PC-9 (cell line): ENCODE results near the gene PRUNE2. TPM values are rescaled to one million over a fixed set of nuclear protein-coding genes. Genes with fewer than 3 reads are reported as not detected.

Experiments used
- BruUV-seq: library from RNA; stranded (reverse); fragments of 400-500 nt; replicated peaks from 2 replicates; lab custom pipeline; 2021; lab: Mats Ljungman, UMichigan
- CTCF ChIA-PET: fragments of 300-600 bp; sonication (Branson Sonifier 250); formaldehyde crosslinking; loops from one replicate; lab custom pipeline; 2022; ENCODE audit warnings: antibody characterized with exemption; lab: Charles Lee
- POLR2A ChIA-PET: fragments of 300-600 bp; sonication (Branson Sonifier 250); formaldehyde crosslinking; loops from one replicate; lab custom pipeline; 2022; ENCODE audit warnings: antibody characterized with exemption; ENCODE audit not compliant: unreplicated experiment; lab: Charles Lee
- DNase-seq, 2 experiments: peaks; one replicate each; pipeline versions ENCODE4 v3.0.0 to v3.0.0-alpha.2; 2015 to 2022; ENCODE audit warnings: mixed read lengths in 1 of 2
- H2AFZ ChIP-seq: fragments of 200-600 bp; sonication (generic); 2 replicates; pipeline ENCODE4 v1.8.1; 2017; ENCODE audit warnings: antibody characterized with exemption
- H3F3A ChIP-seq: fragments of 200-600 bp; sonication (generic); 2 replicates; pipeline ENCODE4 v1.8.1; 2017; ENCODE audit warnings: antibody characterized with exemption, mild to moderate bottlenecking, low read depth; ENCODE audit not compliant: insufficient read depth
- H3K27ac ChIP-seq: fragments of 200-600 bp; sonication (generic); 2 replicates; pipeline ENCODE4 v1.6.1; 2016; ENCODE audit warnings: mixed run types
- H3K27me3 ChIP-seq: fragments of 200-600 bp; sonication (generic); 2 replicates; pipeline ENCODE4 v1.6.1; 2016; ENCODE audit warnings: low read depth, mixed run types; ENCODE audit not compliant: insufficient read depth
- H3K36me3 ChIP-seq: fragments of 200-600 bp; sonication (generic); 2 replicates; pipeline ENCODE4 v1.6.1; 2016; ENCODE audit warnings: low read depth, mixed run types
- H3K4me1 ChIP-seq: fragments of 200-600 bp; sonication (generic); replicated peaks from 2 replicates; pipeline ENCODE4 v1.6.1; 2016; ENCODE audit warnings: mixed run types; ENCODE audit not compliant: insufficient read depth
- H3K4me2 ChIP-seq: fragments of 200-600 bp; sonication (generic); 2 replicates; pipeline ENCODE4 v1.6.1; 2017; ENCODE audit warnings: mixed run types
- H3K4me3 ChIP-seq: fragments of 200-600 bp; sonication (generic); 2 replicates; pipeline ENCODE4 v1.6.1; 2016; ENCODE audit warnings: mixed run types
- H3K79me2 ChIP-seq: fragments of 200-600 bp; sonication (generic); 2 replicates; pipeline ENCODE4 v1.6.1; 2017; ENCODE audit warnings: low read depth, mixed run types
- H3K9me2 ChIP-seq: fragments of 200-600 bp; sonication (generic); 2 replicates; pipeline ENCODE4 v1.8.1; 2017; ENCODE audit warnings: mild to moderate bottlenecking; ENCODE audit not compliant: insufficient read depth
- H3K9me3 ChIP-seq: fragments of 200-600 bp; sonication (generic); 2 replicates; pipeline ENCODE4 v1.8.1; 2016; ENCODE audit warnings: low read depth; ENCODE audit not compliant: insufficient read depth
- H4K20me1 ChIP-seq: fragments of 200-600 bp; sonication (generic); 2 replicates; pipeline ENCODE4 v1.8.1; 2017; ENCODE audit not compliant: insufficient read depth
- EZH2 ChIP-seq: fragments of 200-600 bp; sonication (generic); IDR thresholded peaks from 2 replicates; pipeline ENCODE4 v1.8.0; 2017; ENCODE audit warnings: antibody characterized with exemption, low read depth
- intact Hi-C: fragments of 100-400 bp; cut with micrococcal nuclease; formaldehyde crosslinking; loops from one replicate; pipeline ENCODE4 v1.10.0; 2022; ENCODE audit not compliant: unreplicated experiment
- total RNA-seq: library from RNA; stranded (reverse); gene quantifications from 2 replicates; pipeline ENCODE4 v1.2.3, GENCODE V29; 2021
- TF ChIP-seq, protein P1 (sequence below): fragments of 200-600 bp; sonication (generic); conservative IDR thresholded peaks from 2 replicates; pipeline ENCODE4 v1.6.1; 2017; ENCODE audit warnings: mixed run types, antibody characterized with exemption, mild to moderate bottlenecking, moderate library complexity

The PRUNE2 gene
- total RNA-seq, 1 experiment from 2014 or later, result 0.20 TPM

DNA sequence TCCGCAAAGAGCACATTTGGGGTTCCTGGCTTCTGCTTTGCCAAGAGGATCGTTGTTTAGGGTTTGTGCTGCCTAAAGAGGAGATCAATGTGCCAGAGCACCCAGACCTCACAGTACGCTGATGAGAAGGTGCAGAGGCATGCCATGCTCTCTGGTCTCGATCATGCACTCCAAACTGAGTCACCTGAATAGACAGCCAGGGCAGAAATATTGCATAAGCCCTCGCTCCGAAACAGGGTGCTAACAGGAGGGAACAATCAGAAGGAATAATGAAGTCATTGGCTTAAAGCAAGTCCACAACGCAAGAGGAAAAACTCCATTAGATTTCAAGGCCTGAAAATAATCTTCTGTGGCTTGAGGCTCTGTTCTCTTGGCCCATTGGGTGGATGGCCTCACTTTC is 322.7 kb downstream of the PRUNE2 start:
- no peak for DNase-seq
- CTCF ChIA-PET, result no interaction called here
- Histone ChIP-seq H3K9me2 (no peaks in the 10 kb centered on the region; the same call in 1 of the 2 replicates), H3K27me3 (no peaks in the 10 kb centered on the region), H4K20me1 (no peaks in the 10 kb centered on the region), H3K4me3 (no peak overlapping the region), H3F3A (peaks cover 6% of the 10 kb centered on the region; the same call in 1 of the 2 replicates), H3K4me1 (peaks cover 7% of the 10 kb centered on the region), H3K79me2 (no peaks in the 10 kb centered on the region), H3K4me2 (no peak overlapping the region), H3K9me3 (no peaks in the 10 kb centered on the region), H3K36me3 (no peaks in the 10 kb centered on the region), H3K27ac (no peak overlapping the region), H2AFZ (no peak overlapping the region)
- POLR2A ChIA-PET, result no interaction called here
- intact Hi-C loops, result loop anchor here (10.0 kb wide), 1 partner anchor 268 kb away; no protein-coding TSS in a partner anchor
- TF ChIP-seq EZH2, result no peak
- TF ChIP-seq, protein P1, sequence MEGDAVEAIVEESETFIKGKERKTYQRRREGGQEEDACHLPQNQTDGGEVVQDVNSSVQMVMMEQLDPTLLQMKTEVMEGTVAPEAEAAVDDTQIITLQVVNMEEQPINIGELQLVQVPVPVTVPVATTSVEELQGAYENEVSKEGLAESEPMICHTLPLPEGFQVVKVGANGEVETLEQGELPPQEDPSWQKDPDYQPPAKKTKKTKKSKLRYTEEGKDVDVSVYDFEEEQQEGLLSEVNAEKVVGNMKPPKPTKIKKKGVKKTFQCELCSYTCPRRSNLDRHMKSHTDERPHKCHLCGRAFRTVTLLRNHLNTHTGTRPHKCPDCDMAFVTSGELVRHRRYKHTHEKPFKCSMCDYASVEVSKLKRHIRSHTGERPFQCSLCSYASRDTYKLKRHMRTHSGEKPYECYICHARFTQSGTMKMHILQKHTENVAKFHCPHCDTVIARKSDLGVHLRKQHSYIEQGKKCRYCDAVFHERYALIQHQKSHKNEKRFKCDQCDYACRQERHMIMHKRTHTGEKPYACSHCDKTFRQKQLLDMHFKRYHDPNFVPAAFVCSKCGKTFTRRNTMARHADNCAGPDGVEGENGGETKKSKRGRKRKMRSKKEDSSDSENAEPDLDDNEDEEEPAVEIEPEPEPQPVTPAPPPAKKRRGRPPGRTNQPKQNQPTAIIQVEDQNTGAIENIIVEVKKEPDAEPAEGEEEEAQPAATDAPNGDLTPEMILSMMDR, result no peak
- no TSS peak for BruUV-seq

DNA sequence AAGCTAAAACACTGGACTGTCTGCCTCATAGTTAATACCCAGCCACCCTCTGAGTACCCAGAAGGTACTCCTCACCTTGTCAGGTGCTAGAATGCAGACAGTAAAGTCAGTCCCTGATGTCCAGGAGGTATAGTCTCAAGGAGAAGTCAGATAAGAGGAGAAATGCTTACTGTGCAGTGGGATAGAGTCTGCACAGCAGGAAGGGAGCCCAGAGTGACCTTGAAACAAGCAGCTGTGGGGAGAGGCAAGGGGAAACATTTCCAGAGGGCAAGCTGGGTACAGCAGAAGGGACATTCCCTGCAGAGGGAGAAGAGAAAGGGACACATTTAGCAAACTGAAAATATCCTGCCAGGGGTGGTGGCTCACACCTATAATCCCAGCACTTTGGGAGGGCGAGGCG is 324.2 kb downstream of the PRUNE2 start:
- Histone ChIP-seq H2AFZ (no peak overlapping the region), H3K4me1 (peaks cover 14% of the 10 kb centered on the region), H3F3A (peaks cover 22% of the 10 kb centered on the region; the same call in 1 of the 2 replicates), H3K27me3 (no peaks in the 10 kb centered on the region), H3K9me2 (no peaks in the 10 kb centered on the region), H3K4me3 (no peak overlapping the region), H3K79me2 (no peaks in the 10 kb centered on the region), H3K27ac (no peak overlapping the region), H4K20me1 (no peaks in the 10 kb centered on the region), H3K9me3 (no peaks in the 10 kb centered on the region), H3K36me3 (no peaks in the 10 kb centered on the region), H3K4me2 (no peak overlapping the region)
- ChIA-PET CTCF (interaction anchor here (0.7 kb wide), 1 partner anchor 1394 kb away, joined by 3 read pairs; no protein-coding TSS in a partner anchor), POLR2A (no interaction called here)
- no peak for DNase-seq
- BruUV-seq, result no TSS peak
- intact Hi-C loops, result loop anchor here (10.0 kb wide), 1 partner anchor 267 kb away; no protein-coding TSS in a partner anchor
- no peak for TF ChIP-seq EZH2
- TF ChIP-seq, protein P1, result no peak

DNA sequence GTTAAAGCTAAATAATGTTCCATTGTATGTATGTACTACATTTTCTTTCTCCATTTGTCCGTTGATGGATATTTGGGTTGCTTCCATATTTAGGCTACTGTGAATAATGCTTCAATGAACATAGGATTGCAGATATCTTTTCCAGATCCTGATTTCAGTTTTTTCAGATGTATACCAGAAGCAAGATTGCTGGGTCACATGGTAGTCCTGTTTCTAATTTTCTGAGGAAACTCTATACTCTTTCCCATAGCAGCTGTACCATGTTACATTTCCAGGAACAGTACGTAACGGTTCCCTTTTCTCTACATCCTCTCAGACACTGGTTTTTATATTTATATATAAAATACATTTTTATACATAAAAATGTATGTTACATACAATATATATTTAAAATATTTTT is 325.1 kb downstream of the PRUNE2 start:
- peaks cover 26% of the 10 kb centered on the region; the same call in 1 of the 2 replicates for H3F3A ChIP-seq
- no peak overlapping the region for H3K27ac ChIP-seq
- H3K27me3 ChIP-seq, result no peaks in the 10 kb centered on the region
- BruUV-seq, result no TSS peak
- intact Hi-C loops, result loop anchor here (10.0 kb wide), 1 partner anchor 266 kb away; no protein-coding TSS in a partner anchor
- H3K9me3 ChIP-seq, result peaks cover 1% of the 10 kb centered on the region; the same call in 1 of the 2 replicates
- no peak overlapping the region for H2AFZ ChIP-seq
- TF ChIP-seq, protein P1, result no peak
- no peak for TF ChIP-seq EZH2
- no peaks in the 10 kb centered on the region for H3K36me3 ChIP-seq
- H3K79me2 ChIP-seq, result no peaks in the 10 kb centered on the region
- ChIA-PET CTCF (no interaction called here), POLR2A (no interaction called here)
- no peak overlapping the region for H3K4me2 ChIP-seq
- H3K9me2 ChIP-seq, result no peaks in the 10 kb centered on the region
- DNase-seq, result no peak
- peaks cover 14% of the 10 kb centered on the region for H3K4me1 ChIP-seq
- no peaks in the 10 kb centered on the region for H4K20me1 ChIP-seq
- H3K4me3 ChIP-seq, result no peak overlapping the region
